Medulla oblongata (tissue), 1 donor: ENCODE results near the gene TIGD6.

Experiments
- DNase-seq: peaks from one replicate; pipeline ENCODE4 v3.0.0-alpha.2; 2015; ENCODE audit errors: extremely low spot score

TIGD6 gene

GRCh38 chr5:150016537-150016936, 16.1 kb upstream of the TIGD6 start:
- no peak for DNase-seq

DNA sequence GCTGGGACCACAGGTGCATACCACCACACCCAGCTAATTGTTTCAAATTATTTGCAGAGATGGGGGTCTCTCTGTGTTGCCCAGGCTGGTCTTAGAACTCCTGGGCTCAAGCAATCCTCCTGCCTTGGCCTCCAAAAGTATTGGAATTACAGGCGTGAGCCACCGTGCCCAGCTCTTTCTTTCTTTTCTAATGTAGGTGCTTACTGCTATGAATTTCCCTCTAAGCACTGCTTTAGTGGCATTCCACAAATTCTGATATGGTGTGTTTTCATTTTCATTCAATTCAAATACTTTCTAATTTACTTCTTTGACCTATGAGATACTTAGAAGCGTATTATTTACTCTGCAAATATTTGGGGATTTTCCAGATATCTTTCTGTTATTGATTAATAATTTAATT, 15.0 kb upstream of the TIGD6 start:
- no peak for DNase-seq

DNA sequence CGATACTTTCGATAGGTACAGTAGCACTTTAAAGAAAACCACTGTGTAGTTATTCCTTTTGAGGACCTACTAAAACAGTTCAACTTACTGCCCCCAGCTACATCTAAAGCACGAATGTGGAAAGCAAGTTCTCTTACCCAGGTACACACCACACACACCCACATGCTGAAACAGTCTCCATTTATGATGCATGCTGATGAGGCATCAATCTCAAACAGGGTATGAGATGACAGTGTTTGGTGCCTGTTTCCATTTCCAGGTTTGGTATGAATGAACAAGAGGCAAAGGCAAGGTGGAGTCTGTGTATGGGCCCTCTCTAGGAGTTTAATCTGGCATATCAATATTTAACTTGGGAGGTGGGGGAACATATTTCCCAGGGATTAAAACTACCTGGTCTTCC, 14.0 kb upstream of the TIGD6 start:
- no peak for DNase-seq

DNA sequence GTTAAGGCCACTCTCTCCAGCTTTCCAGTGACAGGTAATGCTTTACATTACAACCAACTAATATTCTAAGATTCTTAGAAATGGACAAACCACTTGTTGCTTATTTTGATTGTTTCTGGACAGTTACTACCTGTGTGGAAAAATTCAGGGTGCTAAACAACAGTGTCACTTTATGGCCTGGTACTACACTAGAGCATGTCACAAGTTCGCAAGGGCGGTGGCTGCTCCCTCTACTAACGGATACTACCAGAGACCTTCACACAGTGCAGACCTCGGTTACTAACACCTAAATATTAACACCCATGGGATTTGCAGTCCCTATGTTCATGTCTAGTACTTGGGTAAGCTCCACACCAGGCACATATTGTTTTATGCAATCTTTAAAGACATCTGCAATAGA, 13.5 kb upstream of the TIGD6 start:
- DNase-seq: no peak

- no peak for DNase-seq
Observed at GRCh38 chr5:150009671-150010387, 9.4 kb upstream of the TIGD6 start.

- DNase-seq: no peak
Observed at GRCh38 chr5:150007050-150007449, 6.6 kb upstream of the TIGD6 start.

DNA sequence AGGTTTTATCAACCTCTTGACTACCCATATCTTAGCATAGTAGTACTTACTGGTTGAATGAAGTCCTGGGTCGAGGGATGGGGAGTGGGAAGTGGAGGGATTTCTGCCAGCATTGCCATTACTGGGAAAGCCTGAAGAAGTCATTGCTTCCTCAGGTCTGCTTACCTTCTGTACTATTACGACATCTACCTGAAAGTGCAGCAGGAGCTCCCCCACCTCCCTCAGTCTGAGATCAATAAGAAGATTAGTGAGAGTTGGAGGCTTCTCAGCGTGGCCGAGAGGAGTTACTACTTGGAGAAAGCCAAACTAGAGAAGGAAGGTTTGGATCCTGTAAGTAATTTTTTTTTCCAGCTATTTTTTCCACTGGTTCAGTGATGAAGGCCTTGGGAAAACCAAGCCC, 5.9 kb upstream of the TIGD6 start:
- no peak for DNase-seq

DNA sequence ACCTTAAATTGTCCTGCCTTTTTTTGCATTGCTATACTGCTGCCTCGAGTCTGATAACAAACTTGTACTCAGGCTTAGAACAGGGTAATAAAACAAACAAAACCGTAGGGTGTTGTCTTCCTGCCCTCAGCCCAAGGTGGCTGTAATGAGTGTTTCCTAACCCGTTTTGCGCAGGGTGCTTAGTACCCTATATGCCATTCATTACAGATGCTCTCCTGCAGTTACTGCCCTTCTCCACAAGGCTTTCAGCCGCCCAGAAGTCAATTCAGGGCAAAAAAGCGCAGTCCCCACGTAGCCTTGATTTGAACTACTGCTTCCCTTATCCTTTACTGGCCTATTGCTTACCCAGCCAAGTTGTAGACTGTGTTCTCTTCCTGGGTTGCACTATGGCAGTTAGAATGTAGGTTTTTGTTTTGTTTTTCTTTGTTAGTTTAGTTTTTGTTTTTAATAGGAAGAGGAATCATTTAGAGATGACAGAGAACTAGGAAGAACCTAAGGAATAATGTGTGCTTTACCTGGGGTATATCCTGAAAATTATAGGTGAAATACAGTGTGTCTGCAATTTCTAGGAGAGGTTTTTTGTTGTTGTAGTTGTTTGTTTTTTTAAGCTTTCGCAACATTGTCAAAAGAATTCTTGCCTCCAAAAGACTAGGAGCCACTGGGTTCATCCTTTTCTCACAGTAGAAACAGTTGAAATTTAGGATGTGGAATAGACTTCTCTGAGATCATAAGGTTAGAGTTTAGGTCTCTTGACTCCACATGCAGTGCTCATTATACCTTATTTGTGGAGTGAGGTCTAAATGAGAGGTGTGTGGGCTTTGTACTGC, 1.4 kb upstream of the TIGD6 start:
- peak; percentile 63 for DNase-seq

DNA sequence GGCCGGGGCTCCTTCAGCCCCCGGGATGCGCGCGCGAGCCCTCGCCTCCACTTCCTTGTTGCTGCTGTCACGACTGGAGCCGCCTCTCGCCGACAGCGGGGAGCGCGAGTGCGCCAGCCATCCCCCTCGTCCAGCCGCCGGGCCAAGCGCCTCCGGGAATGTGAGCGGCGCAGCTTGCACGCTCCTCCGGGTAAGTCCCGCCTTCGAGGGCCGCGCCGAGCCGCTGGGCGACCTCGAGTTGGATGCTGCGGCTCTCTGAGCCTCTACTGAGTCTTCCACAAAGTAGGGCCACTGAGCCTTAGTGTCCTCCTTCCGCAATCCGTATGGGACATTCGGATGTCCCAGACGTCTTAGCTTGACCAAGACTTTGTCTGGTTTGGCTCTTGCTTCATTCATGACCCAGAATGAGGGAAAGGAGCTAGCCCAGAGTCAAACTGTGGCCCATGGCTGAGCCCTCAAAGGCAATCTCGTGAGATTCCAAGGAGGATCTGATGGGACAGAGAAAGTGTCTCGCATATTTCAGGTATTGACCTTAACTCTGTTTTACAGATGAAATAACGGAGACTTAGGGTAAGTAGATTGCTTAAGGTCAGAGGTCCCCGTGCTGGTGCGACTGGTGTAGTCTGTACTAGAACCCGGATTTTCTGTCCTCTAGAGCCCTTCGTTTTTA, 671 bp upstream of the TIGD6 start:
- no peak for DNase-seq

DNA sequence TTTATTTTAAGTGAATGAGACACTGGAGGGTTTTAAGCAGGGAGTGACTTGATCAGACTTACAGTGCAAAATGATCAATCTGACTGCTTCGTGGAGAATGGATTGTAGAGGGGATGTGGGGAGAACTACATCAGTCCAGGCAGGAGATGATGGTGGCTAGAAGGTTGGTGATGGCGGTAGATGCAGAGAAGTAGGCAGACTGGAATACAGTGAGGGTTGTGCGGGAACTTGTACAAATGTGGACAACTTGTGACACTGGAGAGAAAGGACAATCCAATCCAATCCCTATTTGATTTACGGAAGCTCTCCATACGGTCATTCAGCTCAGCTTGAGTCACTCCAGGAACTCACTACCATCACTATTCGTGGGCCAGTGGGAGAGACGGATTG, 593 bp downstream of the TIGD6 start:
- DNase-seq: no peak

- DNase-seq: no peak
Observed at GRCh38 chr5:149999359-149999758, 1.1 kb downstream of the TIGD6 start.

DNA sequence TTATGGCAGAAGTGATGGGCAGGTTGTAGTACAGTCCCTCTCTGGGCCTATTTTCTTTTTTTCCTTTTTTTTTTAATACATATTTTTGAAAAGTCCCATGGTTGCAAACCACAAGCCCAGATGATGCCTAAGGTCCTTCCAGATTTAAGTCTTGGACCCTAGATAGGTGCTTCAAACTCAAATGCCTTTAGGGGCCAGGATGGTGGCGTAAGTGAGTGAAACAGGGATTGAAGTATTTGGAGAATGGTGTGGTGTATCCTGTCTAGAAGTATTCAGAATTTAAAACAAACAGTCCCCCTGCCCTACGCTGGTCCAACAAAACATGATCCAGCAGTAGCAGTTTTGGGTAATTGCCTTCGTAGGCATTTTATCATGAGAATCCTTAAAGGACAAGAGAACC, 2.2 kb downstream of the TIGD6 start:
- no peak for DNase-seq

DNA sequence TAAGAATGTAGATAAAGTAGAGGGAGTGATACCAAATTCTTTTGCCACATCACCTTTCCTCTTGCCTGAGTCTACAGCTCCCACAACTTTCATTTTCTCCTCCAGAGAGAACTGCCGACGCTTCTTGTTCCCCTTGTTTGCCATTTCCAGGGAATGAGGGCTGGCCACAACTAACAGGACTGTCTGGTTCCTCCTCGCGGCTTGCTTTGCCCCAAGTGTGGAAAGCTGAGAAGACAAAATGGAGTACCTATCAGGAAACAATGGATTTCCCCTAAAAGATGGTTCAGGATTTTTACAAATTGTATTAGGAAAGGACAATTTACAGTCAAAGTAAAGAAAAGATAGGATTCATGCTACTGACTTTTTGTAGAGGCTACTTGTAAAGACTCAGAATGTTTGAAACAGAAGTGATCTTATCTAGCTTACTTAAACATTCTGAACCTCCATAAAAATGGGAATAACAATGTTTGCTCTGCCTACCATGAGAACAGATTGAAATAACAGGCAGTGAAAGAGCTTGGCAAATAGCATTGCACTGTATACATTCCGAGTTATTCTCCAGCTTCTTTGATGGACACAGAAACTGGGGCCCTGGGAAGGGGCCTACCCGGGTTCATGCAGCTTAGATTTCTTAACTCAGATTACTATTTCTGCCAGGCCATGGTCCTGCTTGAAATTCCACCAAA, 4.1 kb downstream of the TIGD6 start:
- no peak for DNase-seq

- peak; percentile 78 for DNase-seq
Observed at GRCh38 chr5:149995385-149996204, 4.9 kb downstream of the TIGD6 start.

DNA sequence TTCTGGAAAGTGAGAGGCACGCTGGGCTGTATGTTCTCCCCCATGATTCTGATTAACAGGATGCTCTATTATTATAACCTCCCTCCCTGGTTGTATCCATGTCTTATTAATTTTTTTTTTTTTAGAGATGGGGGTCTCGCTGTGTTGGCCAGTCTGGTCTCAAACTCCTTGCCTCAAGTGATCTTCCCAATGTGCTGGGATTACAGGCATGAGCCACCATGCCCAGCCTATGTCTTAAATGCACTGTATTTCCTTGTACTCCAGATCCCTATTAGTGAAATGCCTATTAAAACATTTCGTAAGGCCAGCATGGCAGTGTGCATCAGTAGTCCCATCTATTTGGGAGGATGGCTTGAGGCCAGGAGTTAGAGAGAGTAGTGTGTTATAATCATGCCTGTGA, 7.0 kb downstream of the TIGD6 start:
- DNase-seq: no peak

DNA sequence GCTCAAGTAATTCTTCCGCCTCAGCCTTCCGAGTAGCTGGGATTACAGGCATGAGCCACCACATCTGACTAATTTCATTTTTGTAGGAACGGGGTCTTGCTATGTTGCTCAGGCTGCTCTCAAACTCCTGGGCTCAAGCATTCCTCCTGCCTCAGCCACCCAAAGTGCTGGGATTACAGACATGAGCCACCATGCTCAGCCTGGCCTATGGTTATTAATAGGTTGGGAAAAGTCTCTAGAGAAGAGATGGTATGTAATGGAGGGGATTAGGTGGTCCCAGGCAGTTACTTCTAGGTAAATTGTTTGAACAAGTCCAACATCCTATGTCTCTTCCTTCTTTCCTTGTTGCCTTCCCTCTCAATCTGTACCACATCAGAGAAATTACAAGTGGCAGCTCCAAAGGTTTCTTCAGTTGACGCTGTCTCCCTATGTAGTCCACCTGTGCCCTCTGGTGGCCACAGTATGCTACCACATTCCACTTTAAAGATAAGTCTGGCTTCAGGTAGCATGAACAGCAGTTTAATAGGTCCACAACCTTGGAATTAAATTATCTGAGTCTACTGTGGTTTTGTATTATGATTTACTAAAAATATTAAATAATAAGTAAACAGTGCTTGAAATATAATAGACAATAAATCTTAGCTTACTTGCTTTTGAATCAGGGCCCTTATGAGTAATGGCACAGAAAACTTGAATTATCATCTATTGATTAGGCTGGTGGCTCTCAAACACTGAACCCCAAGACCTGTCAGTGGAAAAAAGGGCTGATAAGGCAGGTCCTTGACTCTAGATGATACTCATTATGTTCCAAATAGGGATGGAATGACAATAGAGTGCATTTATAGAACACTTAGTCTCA, 9.7 kb downstream of the TIGD6 start:
- peak; percentile 92 for DNase-seq

DNA sequence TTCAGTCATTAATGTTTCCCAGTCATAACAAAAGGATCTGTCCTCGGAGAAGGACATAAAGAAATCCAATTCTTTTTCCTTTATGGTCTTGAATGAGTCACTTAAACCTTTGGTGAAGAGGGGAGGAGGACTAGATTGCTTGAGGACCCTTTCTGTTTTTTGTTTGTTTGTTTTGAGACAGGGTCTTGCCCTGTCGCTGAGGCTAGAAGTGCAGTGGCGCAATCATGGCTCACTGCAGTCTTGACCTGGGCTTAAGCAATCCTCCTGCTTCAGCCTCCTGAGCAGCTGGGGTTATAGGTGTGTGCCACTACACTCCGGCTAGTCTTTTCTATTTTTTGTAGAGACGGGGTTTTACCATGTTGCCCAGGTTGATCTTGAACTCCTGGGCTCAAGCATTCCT, 12.3 kb downstream of the TIGD6 start:
- DNase-seq: no peak

DNA sequence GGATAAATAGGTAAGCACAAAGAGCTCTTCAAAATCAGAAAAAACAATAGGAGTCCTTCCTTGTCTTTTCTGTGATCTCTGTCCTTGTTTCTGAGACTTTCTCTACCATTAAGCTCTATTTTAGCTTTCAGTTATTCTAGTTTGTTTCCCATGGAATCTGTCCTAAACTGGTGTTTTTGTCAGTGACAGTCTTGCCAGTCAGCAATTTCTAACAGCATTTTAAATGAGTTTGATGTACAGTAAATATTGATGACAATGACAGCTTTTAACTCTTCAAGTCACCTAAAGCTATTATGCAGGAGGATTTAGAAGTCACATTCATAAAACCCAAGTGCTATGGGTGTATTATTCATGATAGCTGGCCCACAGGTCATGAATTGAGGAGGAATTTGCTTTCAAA, 17.9 kb downstream of the TIGD6 start:
- no peak for DNase-seq

DNA sequence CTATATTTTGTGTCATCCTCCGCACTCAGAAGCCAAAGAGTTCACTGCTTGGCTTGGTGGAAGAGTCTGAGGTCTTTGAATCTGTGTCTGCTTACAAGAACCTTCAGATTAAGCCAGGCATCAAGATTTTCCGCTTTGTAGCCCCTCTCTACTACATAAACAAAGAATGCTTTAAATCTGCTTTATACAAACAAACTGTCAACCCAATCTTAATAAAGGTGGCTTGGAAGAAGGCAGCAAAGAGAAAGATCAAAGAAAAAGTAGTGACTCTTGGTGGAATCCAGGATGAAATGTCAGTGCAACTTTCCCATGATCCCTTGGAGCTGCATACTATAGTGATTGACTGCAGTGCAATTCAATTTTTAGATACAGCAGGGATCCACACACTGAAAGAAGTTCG, 19.2 kb downstream of the TIGD6 start:
- no peak for DNase-seq

DNA sequence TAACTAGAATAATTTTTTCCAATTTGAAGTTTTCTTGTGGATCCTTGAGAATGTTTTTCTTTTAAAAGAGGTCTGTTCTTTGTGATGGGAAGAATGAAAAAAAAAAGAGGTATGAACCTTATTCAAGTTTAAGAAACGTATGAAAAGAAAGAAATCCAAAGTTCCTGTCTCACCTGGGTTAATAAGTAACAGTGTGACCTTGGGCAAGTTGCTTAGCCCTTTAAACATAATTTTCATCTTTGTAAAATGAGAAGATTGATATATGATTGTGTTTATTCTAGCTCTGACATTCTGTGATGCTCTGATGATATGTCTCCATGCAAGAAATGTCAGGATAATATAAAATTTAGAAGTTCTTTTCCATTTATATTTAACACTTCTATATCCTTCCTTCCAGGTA, 20.6 kb downstream of the TIGD6 start:
- DNase-seq: no peak
